Neutrophil (primary cell): Measurements from ENCODE around the gene SPNS2.

Source experiments
- H3K27ac ChIP-seq: fragments of 200-600 bp; sonication (generic); 2 replicates; pipeline ENCODE4 v1.5.1; 2016; ENCODE audit warnings: mild to moderate bottlenecking, moderate library complexity
- H3K27me3 ChIP-seq: fragments of 200-600 bp; sonication (generic); 2 replicates; pipeline ENCODE4 v1.6.0; 2016; ENCODE audit warnings: mild to moderate bottlenecking
- H3K36me3 ChIP-seq: fragments of 200-600 bp; sonication (generic); 2 replicates; pipeline ENCODE4 v1.5.1; 2017
- H3K4me1 ChIP-seq, 2 experiments: fragments of 200-600 bp in 1 of 2; sonication (generic) in 1 of 2; 1 replicate in 1 of 2; 2 replicates in 1 of 2; pipeline versions ENCODE4 v1.5.1 to v1.6.1; 2013 to 2016; ENCODE audit warnings: low read depth in 1 of 2, low read length in 1 of 2, mild to moderate bottlenecking in 1 of 2, moderate library complexity in 1 of 2; ENCODE audit not compliant: control insufficient read depth in 1 of 2, insufficient read depth in 1 of 2
- H3K4me3 ChIP-seq, 2 experiments: fragments of 200-600 bp in 1 of 2; sonication (generic) in 1 of 2; 1 replicate in 1 of 2; 2 replicates in 1 of 2; pipeline ENCODE4 v1.5.1; 2013 to 2016; ENCODE audit warnings: low read depth in 1 of 2, low read length in 1 of 2, mild to moderate bottlenecking in 1 of 2, moderate library complexity in 1 of 2
- H3K9me3 ChIP-seq: fragments of 200-600 bp; sonication (generic); 2 replicates; pipeline ENCODE4 v1.5.1; 2016
- CTCF ChIP-seq: fragments of 200-600 bp; sonication (generic); IDR thresholded peaks from 2 replicates; pipeline ENCODE4 v1.5.1; 2016; ENCODE audit warnings: antibody characterized with exemption

The SPNS2 gene

GRCh38 chr17:4463818-4464476 is 34.7 kb upstream of the SPNS2 start:
- Histone ChIP-seq H3K9me3 (no peaks in the 10 kb centered on the region), H3K36me3 (no peaks in the 10 kb centered on the region), H3K4me1 (no peaks in the 10 kb centered on the region), H3K27me3 (no peaks in the 10 kb centered on the region), H3K27ac (no peak overlapping the region), H3K4me3 (no peak overlapping the region)
- no peak for TF ChIP-seq CTCF

GRCh38 chr17:4465786-4466185 is 32.9 kb upstream of the SPNS2 start:
- no peak for TF ChIP-seq CTCF
- Histone ChIP-seq H3K4me3 (no peak overlapping the region), H3K27me3 (no peaks in the 10 kb centered on the region), H3K36me3 (no peaks in the 10 kb centered on the region), H3K4me1 (no peaks in the 10 kb centered on the region), H3K27ac (no peak overlapping the region), H3K9me3 (no peaks in the 10 kb centered on the region)

- Histone ChIP-seq H3K4me3 (no peak overlapping the region), H3K27me3 (no peaks in the 10 kb centered on the region), H3K36me3 (no peaks in the 10 kb centered on the region), H3K4me1 (no peaks in the 10 kb centered on the region), H3K9me3 (no peaks in the 10 kb centered on the region), H3K27ac (no peak overlapping the region)
- no peak for TF ChIP-seq CTCF
Measured at GRCh38 chr17:4467287-4467686, 31.4 kb upstream of the SPNS2 start.

- Histone ChIP-seq H3K4me1 (no peaks in the 10 kb centered on the region), H3K36me3 (peaks cover 5% of the 10 kb centered on the region), H3K27ac (no peak overlapping the region), H3K4me3 (no peak overlapping the region), H3K27me3 (no peaks in the 10 kb centered on the region), H3K9me3 (no peaks in the 10 kb centered on the region)
- TF ChIP-seq CTCF = no peak
Measured at GRCh38 chr17:4469552-4469951, 29.1 kb upstream of the SPNS2 start.

- H3K4me3 ChIP-seq = no peak overlapping the region
- peaks cover 0 to 3% of the 10 kb centered on the region in 2 experiments for H3K4me1 ChIP-seq
- no peak overlapping the region for H3K27ac ChIP-seq
- no peaks in the 10 kb centered on the region for H3K27me3 ChIP-seq
- TF ChIP-seq CTCF = no peak
- no peaks in the 10 kb centered on the region for H3K9me3 ChIP-seq
- H3K36me3 ChIP-seq = peaks cover 6% of the 10 kb centered on the region
Measured at GRCh38 chr17:4472286-4472685, 26.4 kb upstream of the SPNS2 start.
